NCI-H1417 (cell line): ENCODE measurements around the gene LCE7A.

Experiments
- DNase-seq, 3 experiments: peaks; one replicate each; lab custom pipeline; 2025; lab: John Stamatoyannopoulos, UW

Gene LCE7A

GRCh38 chr1:152880316-152880715 is 20.5 kb downstream of the LCE7A start:
- no peak for DNase-seq

- DNase-seq = no peak
Observed at GRCh38 chr1:152880907-152881306, 21.1 kb downstream of the LCE7A start.

GRCh38 chr1:152884085-152884484 is 24.3 kb downstream of the LCE7A start:
- DNase-seq = no peak

GRCh38 chr1:152884506-152884905 is 24.7 kb downstream of the LCE7A start:
- no peak for DNase-seq

DNA sequence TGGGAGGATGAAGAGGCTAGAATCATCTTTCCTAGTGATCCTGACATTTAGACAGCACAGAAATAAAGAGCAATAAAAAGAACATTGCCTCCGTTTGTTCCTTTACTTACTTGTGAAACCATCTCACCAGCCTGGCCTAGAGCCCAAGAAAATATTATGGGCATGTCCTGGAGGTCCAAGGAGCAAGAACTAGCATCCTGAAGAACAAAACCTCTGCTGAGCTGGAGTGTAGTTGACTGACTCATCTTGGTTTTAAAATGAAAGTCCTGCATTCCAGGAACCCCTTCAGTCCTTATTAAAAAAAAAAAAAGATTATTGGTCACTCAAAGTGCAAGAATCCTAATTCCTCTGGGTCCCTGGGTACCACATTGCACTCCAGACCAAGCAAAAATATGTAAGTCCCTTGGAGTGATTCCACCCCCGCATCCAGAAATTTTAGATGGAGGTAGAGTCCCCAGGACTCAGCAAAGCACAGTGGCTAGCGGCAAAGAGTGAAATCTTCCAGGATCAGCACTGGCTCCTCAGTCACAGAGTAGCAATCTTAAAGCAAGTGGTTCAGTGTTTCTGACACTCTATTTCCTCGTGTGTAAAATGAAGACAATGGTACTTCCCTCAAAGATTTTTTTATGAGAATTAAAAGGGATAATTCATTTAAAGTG is 25.3 kb downstream of the LCE7A start:
- DNase-seq = no peak

GRCh38 chr1:152886085-152886484 is 26.3 kb downstream of the LCE7A start:
- no peak for DNase-seq

GRCh38 chr1:152886758-152887409 is 27.1 kb downstream of the LCE7A start:
- no peak for DNase-seq

GRCh38 chr1:152888126-152888525 is 28.3 kb downstream of the LCE7A start:
- DNase-seq = no peak

- no peak for DNase-seq
Observed at GRCh38 chr1:152899027-152899426, 39.2 kb downstream of the LCE7A start.

DNA sequence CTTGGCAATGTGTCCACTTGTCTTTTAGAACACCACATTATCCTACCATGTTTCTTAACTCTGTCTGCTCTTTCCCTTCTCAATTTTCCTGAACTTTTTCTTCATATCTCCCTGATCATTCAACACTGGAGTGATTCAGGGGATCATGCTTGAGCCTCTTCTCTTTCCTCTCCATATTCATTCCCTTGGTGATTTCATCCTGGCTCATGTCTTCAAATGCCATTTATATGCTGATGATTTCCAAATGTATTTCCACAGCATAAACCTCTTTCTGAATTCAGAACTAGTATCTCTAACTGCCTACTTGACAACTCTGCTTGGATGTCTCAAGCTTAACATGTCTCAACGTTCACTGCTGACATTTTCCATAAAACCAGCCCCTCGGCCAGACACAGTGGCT is 40.1 kb downstream of the LCE7A start:
- DNase-seq = no peak

GRCh38 chr1:152901631-152902030 is 41.8 kb downstream of the LCE7A start:
- no peak for DNase-seq

DNA sequence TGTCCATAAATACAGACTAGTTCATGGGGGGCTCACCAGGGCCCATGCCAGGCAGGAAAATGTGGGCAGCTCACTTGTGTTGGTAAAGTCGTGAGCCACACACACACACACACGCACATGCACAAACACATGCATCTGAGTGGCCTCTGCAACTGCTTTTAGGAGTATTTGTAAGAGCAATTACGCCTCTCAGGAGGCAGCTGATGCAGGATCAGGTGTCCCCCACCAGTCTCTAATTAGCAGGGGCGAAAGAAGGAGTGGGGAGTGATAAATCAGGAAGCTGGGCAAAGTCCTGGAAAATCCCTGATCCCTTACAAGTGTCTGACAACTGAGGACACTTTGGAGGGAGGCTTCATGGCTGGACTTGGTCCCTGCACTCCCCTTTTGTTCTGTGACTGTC is 42.8 kb downstream of the LCE7A start:
- DNase-seq = peak; percentile 60 to 96 (median 88)

DNA sequence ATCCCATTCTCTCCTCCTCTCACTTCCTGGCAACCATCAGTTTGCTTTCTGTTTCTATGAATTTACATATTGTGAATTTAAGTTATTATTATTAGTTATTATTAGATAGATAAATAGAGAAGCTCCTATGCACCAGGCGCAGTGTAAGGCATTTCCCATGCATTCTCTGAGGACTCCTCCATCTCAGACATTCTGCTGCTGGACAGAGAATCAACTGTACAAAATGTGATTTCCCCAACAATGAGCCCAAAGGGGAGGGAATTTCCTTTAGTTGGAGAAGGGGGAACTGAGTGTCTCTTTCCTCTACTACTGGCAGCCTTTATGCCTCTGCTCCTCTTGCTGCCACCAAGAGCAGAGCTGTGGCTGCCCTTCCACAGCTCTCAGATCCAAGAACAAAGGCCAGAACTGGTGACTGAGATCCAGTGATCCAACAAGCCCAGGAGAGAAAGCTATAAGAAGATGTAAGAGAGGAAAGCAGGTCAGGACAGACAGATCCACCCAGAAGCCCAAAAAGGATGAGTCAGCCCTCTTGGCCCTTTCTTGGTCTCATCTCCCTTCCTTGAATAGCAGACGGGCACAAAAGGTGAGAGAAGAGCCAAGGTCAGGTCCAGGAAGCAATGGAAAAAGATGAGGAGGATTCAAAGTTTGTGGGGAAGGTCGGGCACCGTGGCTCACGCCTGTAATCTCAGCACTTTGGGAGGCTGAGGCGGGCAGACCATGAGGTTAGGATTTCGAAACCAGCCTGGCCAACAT is 45.1 kb downstream of the LCE7A start:
- DNase-seq = no peak

DNA sequence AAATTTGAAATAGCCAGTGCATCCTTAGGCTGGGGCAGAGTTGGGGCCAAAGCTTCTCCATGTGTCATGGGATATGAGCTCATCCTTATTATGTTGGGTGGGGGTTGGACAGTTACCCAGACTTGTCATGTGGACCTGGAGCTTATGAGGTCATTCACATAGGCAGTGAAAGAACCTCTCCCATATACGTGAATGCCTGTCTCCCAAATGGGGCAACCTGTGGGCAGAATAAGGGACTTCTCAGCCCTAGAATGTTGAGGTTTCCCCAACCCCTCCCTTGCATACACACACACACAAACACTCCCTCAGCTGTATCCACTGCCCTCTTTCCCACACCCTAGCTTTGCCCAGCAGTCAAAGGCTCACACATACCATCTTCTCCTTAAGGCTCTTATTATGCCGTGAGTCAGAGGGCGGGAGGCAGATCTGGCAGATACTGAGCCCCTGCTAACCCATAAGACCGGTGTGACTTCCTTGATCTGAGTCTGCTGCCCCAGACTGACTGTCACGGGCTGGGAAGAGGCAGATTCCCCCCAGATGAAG is 46.3 kb downstream of the LCE7A start:
- no peak for DNase-seq

- no peak for DNase-seq
Observed at GRCh38 chr1:152907686-152908601, 48.1 kb downstream of the LCE7A start, which contains the start of gene IVL. Gene IVL (plus strand): TSS chr1:152908546. CDS start chr1:152909798, 1,252 bp downstream.

GRCh38 chr1:152909206-152909605 is 49.4 kb downstream of the LCE7A start:
- no peak for DNase-seq
